HG02588 (cell line): ENCODE results near the gene PRICKLE3.
"Not testable (repeated sequence)": the region's sequence is repeated elsewhere in the genome, so short reads cannot be mapped to it uniquely, and the experiment has no call there.

Experiments used
- ATAC-seq: cut with Tn5 transposase; IDR thresholded peaks from one replicate; pipeline ENCODE4 v1.9.1; 2021; ENCODE audit warnings: mild to moderate bottlenecking, moderate library complexity; ENCODE audit not compliant: unreplicated experiment

PRICKLE3 gene

DNA sequence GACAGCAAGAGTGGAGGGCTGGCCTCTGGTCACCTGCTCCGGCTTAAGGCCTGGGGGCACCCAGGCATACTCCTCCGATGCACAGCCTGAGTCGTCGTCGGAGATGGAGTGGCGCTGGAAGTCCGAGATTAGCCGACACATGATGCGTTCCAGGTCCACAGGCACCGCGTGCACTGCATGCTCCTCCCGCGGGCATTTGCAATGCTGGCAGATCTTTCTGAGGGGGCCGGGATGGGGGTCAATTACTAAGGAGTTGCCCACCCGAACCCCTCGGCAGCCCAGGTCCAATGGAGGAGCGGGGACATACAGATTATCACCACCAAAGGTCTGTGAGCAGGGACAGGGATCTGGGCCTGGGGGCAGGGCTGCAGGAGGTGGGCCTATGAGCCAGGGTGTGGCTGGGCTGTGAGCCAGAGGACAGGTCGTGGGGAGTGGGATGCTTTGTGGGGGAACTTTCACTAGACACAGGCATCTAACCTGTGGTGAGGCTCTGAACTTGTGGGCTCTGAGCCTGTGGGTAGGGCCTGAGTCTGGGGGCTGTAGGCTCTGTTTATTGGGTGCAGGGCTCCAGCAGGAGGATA is 2.4 kb downstream of the PRICKLE3 start:
- no peak for ATAC-seq

DNA sequence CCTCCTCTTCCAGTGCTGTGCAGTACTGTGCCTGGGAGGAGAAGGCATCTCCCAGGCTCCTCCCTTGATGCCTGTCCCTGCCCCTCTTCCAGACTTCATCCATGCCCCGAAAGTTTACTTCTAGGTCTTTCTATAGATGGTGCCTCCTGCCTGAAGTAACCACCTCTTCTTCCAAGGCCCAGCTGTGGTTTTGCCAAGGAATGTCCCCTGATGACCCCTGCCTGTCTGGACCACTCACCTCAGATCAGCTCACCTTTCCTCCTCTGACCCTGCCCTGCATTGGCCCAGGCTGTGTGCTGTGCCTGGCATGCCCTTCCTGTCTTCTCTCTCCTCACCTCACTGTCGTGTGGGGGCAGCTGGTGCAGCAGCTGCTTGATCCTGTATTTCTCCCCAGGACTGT is 6.8 kb downstream of the PRICKLE3 start:
- ATAC-seq: no peak

DNA sequence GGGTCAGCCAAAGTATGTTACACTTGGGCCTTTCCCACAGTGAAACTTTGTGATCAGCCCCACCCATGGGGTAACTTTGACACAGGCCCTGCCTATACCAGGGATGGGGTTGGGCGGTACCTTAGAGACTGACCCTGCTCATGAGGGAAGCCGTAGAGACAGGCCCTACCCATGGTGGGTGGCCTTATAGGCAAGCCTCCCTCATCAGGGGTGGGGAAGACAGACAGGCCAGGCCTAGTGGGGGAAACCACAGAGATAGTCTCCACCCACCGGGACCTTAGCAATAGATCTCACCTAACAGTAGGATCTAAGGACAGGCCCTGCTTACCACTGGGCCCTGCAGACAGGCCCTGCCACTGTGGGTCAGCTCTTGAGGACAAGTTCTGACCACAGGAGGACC is 7.6 kb downstream of the PRICKLE3 start:
- no peak for ATAC-seq

- no peak for ATAC-seq
Observed at GRCh38 chrX:49177873-49178480, 8.2 kb downstream of the PRICKLE3 start.

- ATAC-seq: no peak
Observed at GRCh38 chrX:49177338-49177833, 8.8 kb downstream of the PRICKLE3 start.

DNA sequence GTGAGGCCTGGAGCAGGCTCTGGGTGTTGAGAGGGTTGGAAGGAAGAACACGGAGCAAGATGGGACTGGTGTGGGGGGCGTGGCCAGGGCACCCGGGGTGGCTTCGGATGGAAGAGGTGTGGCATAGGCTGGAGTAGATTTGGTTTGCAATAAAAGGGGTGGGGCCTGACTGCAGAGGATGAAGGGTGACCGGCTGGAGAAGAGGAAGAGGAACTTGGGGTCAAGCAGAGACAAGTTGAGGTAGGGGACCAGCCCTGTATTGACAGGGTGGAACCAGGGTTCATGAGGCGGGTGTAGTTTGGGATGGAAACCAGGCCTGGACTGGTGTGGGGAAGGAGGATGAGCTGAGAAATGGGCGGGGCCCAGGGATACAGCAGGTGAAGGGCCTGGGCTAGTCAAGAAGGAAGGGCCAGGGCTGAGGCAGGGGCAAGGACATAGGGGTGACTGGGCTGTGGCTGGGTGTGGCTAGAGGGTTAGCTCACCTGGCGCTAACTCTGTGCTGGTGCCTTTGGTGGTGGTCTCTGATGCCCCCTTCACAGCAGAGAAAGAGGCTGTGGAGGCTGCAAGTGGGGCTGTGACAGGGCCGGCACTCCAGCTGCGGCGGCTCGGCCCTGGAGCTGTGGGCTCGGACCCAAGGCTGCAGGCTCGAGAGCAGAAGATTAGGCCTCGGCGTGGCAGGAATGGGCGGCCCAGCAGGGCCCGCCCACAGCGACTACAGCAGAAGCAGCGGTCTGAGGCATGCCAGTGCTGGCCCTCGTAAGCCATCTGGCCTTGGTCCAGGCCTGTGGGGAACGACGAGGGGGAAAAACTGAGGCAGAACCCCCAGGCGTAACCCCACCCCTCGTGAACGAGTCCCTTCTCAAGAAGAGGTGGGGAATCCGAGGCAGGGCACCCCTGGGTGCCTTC is 9.5 kb downstream of the PRICKLE3 start:
- no peak for ATAC-seq

DNA sequence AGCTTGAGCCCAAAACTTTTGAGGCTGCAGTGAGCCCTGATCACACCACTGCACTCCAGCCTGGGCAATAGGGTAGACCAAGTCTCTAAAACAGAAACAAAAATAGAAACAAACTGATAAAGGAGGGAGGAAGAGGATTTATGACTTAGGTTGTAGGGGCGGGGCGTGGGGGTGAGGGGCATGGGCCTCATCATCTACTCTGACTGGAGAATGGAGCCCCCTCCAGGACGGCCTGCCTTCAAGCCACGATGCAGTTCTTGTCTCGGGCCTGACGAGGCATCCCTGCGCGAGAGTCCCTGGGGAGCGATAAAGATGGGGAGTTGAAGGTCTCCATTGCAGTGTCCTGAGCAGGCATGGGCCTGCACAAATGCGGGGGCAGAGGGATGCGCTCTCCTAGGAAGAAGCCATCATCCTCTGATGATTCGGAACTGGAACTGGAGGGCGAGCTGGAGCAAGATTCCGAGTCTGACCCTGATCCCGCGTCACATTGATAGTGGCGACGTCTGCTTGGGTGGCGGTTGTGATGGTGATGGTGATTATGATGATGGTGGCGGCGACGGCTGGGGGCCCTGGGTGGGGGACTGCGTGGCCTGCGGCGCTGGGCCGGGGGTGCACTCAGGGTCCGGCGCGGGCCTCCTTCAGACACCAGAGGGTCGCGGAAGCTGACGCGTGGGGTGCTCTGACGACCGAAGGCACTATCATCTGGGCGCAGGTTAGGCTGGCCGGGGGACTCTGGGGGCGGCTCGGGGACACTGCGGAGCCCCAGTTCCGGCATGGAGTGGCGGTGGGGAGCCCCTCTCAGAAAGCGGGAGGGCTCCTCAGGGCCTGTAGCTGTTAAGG is 10.5 kb downstream of the PRICKLE3 start:
- ATAC-seq: no peak

- ATAC-seq: no peak
Observed at GRCh38 chrX:49174723-49175122, 11.4 kb downstream of the PRICKLE3 start.

DNA sequence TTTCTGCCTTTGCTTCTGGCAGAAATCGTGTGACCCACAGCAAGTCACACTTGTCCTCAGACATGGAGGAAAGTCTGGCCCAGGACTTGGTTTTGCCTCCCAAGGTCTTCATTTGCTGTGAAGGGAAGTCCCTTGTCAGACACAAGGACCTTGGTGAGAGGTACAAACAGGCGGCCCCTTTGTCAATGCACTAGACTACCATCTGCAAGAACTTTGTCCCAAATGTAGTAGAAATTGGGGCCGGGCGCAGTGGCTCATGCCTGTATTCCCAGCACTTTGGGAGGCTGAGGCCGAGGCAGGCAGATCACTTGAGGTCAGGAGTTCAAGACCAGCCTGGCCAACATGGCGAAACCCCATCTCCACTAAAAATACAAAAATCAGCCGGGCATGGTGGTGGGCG is 12.6 kb downstream of the PRICKLE3 start:
- ATAC-seq: not testable (repeated sequence)

DNA sequence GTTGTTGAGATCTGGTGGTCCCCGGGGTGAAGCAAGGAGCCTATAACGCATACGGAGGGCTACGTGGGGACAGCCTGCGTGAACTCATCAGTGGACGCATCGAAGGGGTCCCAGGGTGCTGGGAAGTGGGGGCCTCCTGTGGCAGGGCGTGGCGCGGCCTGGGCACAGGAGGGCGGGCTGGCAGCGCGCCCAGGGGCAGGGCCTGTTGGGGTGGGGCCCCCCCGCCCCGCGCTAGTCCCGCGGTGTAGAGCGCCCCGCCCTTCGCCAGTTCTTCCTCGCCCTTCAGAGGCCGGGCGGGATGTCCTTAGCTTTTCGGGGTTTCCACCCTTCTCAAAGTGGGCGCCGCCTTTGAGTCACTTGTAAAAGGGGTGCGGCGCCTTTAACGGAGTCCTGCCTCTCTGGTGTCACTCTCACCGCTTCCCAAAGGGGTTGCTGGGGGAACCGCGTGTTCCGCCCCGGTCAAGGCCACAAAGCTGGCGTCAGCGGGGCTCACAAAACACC is 13.8 kb downstream of the PRICKLE3 start:
- peak; percentile 71 for ATAC-seq

DNA sequence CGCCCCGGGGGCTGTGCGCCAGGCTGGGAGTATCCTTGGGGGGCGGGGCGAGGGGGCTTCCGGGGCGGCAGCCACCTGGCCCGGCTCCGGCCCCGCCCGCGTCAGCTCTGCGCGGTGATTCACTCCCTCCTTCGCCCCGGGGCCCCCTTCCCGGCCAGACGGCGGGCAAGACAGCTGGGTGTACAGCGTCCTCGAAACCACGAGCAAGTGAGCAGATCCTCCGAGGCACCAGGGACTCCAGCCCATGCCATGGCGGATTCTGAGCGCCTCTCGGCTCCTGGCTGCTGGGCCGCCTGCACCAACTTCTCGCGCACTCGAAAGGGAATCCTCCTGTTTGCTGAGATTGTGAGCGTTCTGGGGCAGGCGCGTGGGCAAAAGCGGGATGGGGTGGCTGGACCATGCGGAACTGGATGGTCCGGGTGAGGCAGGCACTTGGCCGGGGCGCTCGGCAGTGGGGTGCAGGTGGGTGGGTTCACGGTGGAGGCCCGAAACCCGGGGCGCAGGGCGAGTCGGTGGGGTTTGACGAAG is 14.4 kb downstream of the PRICKLE3 start, which contains the start of gene PLP2:
Gene PLP2, plus strand, starts transcription at position 147 of the 528 bp plus-strand sequence. Its CDS starts 103 bp downstream, at position 250.
- peak; percentile 32 for ATAC-seq

DNA sequence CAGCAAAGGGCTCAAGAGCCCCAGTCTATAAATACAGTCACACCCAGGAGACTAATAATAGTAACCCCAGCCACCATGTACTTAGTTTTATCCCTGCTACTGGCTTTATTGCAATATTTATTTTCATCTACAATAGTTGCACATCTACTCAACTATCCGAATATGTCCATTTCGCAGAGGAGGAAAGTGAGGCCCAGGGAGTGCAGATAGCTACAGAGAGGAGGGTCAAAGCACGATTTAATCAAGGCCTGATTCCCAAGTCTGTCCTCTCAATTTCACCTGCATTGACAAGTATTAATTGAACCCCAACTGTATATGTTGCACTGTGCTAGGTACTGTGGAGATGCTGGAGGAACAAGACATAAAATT is 18.4 kb downstream of the PRICKLE3 start:
- ATAC-seq: no peak

DNA sequence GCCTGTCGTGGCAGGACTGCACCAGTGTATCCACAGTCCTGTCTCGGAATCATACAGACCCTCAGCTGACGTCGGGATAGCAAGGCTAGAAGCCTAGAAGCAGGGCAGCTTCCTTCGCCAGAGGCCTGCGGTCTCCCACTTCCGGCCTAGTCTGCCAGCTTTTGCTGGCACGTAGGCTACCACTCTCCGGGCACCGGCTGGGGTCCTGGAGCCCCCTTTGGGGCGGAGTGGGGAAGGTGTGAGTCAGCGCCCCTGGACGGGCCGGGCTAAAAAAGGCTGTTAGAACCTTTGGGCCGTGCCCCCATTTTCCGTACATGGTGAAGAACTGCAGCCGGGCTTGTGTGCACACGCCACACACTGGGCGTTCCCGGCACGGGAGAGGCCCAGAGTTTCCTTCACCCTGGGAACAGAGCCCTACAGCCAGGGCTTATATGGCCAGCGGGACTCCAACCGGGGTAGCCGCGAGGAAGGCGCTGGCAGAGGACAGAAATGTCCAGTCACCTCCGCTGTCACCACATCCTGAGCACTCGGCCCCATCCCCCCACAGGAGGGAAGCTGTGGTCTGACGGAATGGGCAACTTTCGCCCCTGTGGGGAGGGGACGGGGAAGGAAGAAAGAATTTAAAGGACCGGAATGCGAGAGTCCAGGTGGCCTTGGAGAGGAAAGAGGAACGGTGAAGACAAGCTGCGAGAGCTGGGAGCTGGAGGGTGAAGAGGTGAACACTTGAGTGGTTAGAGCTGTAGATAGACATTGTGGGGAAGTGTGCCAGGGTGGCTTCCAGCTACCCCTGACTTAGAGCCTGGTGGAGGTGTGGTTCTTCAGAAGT is 19.0 kb downstream of the PRICKLE3 start:
- no peak for ATAC-seq

- no peak for ATAC-seq
Observed at GRCh38 chrX:49165901-49166881, 20.0 kb downstream of the PRICKLE3 start.

GRCh38 chrX:49164589-49165360 is 21.4 kb downstream of the PRICKLE3 start:
- no peak for ATAC-seq

- peak; percentile 60 for ATAC-seq
Observed at GRCh38 chrX:49163555-49164419, 22.4 kb downstream of the PRICKLE3 start.

DNA sequence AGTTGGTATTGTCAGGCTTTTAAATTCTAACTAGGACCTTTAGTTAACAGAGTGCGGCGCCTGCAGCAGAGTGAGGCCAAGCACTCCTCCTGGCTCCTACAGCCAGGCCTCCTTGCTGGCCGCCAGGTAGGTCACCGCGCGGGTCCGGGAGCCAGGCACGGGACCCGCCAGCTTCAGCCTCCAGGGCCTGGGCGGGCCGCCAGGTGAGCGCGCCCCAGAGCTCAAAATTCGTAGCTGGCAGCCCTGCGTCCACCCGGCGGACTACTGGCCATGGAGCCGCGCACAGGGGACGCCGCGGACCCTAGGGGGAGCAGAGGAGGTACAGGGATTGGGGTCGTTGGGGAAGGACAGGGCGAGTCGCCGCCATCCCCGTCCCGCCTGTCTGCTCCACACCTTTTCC is 23.6 kb downstream of the PRICKLE3 start, which contains the start of gene MAGIX:
Gene MAGIX, plus strand, starts transcription at position 139 of the 400 bp plus-strand sequence. Its CDS starts 132 bp downstream, at position 271.
- no peak for ATAC-seq
